H1 (cell line): ENCODE measurements around the gene LRP3. TPM values are rescaled to one million over a fixed set of nuclear protein-coding genes. Genes with fewer than 3 reads are reported as not detected.

Source experiments
- KDM1A ChIP-seq: fragments of 200-600, 300-600 bp; sonication (generic); IDR thresholded peaks from 2 replicates; pipeline ENCODE4 v1.7.1; 2016; ENCODE audit warnings: mild to moderate bottlenecking, low read length, borderline replicate concordance
- KDM5A ChIP-seq: fragments of 200-600 bp; IDR thresholded peaks from 2 replicates; pipeline ENCODE4 v1.7.1; 2012; ENCODE audit warnings: mild to moderate bottlenecking, low read length, inconsistent platforms, mixed read lengths
- MAFK ChIP-seq: IDR thresholded peaks from 2 replicates; pipeline ENCODE4 v1.6.1; 2012; ENCODE audit warnings: low read depth, mild to moderate bottlenecking, improper control_type of control experiment, low read length
- RBBP5 ChIP-seq: IDR thresholded peaks from 2 replicates; pipeline ENCODE4 v1.7.1; 2012; ENCODE audit warnings: low read depth, mild to moderate bottlenecking, inconsistent platforms, low read length, moderate library complexity, borderline replicate concordance
- RFX5 ChIP-seq: IDR thresholded peaks from 2 replicates; pipeline ENCODE4 v1.6.1; 2011; ENCODE audit warnings: low read depth, low read length, improper control_type of control experiment, borderline replicate concordance
- SIN3A ChIP-seq, 2 experiments: IDR thresholded peaks in 1 of 2; conservative IDR thresholded peaks in 1 of 2; 2 replicates each; pipeline ENCODE4 v1.6.1; 2011 to 2012; ENCODE audit warnings: low read length in 2 of 2, improper control_type of control experiment in 1 of 2, low read depth in 1 of 2, mild to moderate bottlenecking in 1 of 2
- TBP ChIP-seq: IDR thresholded peaks from 2 replicates; pipeline ENCODE4 v1.6.1; 2011; ENCODE audit warnings: low read depth, low read length, improper control_type of control experiment
- polyA plus RNA-seq, 7 experiments: library from polyadenylated mRNA; depleted of rRNA in 3 of 7; stranded (reverse) in 5 of 7; unstranded in 2 of 7; fragments of >200 nt in 5 of 7; fragments of 200-250 nt in 2 of 7; gene quantifications; 1 replicate in 5 of 7; 2 replicates in 1 of 7; 4 replicates in 1 of 7; pipeline versions ENCODE4 v1.2.1 to v1.2.3, GENCODE V29; 2011 to 2013; ENCODE audit warnings: missing spikeins in 2 of 7, mixed read lengths in 2 of 7
- total RNA-seq: library from RNA; stranded (reverse); fragmentation: NEBNext Ultra II Directional; extraction: Animal tissue kit (Norgen Biotek cat#: 25700); gene quantifications from 2 replicates; pipeline ENCODE4 v1.2.1, GENCODE V29; 2021

LRP3 gene
- total and polyA plus RNA-seq, 2 of the 8 experiments (the other 6 are each of a cell fraction or from before 2014, with no cell fraction given): 30.3 to 33.7 TPM

DNA sequence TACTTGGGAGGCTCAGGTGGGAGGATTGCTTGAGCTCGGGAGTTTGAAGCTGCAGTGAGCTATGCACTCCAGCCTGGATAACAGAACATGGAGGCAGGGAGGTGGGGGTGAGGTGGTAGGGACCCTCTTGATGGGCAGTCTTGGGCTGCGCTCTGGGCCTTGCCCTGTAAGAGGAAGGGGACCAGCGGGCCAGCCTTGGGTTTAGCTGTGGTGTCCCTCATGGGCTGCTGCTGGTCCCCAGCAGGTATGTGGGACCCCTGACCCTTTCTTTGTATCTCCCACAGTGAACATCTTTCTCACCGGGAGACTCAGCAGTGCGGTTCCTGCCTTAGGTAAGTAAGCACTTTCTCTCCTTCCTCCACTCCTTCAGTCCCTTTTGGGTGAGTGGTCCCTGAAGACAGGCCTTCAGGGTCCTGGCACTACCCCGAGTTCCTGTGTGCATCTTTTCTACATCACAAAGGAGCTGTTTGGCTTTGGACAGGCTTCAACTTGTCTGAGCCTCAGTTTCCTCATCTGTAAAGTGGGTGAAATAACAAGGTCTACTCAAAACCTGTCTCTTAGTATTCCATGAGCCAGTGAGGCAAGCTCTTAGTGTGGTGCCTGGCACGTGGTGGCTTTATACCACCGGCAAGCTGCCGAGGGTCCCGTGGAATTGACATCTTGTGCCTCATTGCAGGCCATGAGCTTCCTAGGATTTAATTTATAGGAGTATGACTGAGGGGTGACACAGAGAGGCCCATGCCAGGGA lies 2.5 kb downstream of the LRP3 start (continued):
- no peak for TF ChIP-seq TBP
- no peak for TF ChIP-seq RBBP5
- TF ChIP-seq KDM5A: no peak
- TF ChIP-seq KDM1A: no peak
- TF ChIP-seq MAFK: no peak
- no peak for TF ChIP-seq SIN3A (conservative IDR thresholded peaks at IDR 0.05 in 1 of 2, IDR thresholded peaks at IDR 0.05 in 1 of 2; ENCODE audit: low read depth in 1 of 2, low read length in 2 of 2)
- no peak for TF ChIP-seq RFX5
- TF ChIP-seq, all 59 proteins: peak for 0
